NCI-H510A (cell line): ENCODE measurements around the gene PRUNE2.

ENCODE experiments used
- DNase-seq: peaks from one replicate; lab custom pipeline; 2025; lab: John Stamatoyannopoulos, UW

PRUNE2 gene

DNA sequence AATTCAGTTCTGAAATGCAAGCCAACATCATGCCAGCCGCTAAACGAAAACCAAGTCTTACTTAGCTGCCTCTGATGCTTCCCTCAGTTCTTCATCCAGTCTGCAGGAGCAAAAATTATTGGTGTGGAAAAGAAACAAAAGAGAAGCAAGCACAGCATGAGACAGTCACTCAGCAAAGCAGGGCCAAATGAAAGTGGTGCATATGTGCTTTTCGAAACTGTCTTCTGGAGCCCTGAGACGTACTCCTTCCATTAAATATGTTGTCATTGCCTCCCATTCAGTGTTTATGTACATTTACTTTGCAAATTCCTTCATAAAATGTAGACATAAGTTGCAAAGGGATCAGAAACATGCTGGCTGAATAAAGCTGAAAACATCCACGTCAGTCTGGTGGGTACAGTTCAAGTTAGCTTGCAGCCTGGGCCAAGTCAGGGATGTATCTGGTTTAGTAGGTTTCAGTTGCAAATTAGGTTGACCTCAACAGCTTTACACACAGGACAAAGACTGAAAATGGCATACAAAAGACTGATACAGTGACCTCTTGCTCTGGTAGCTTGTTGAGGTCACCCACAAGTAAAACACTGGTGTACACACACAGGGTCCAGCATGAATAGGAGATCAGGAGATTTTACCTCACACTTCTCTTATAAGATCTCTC, 281.4 kb downstream of the PRUNE2 start:
- no peak for DNase-seq

DNA sequence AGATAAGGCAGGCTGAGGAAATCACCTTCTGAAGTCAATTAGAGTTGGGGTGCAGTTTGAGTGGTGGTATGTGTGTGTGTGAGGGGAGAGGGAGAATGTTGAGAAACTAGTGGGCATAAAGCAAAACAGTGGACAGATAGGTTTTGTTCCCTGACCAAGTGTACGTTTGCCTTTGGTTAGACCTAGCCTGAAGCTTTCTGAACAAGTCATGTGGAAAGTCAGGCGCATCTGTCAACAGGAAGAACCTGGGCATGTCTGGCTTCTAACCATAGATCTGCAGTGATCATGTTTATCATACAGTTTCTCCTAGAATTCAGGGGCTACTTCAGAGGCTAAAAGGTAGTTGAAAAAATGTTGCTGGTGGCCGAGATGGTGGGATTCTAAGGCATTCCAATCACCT, 284.9 kb downstream of the PRUNE2 start:
- DNase-seq: no peak

DNA sequence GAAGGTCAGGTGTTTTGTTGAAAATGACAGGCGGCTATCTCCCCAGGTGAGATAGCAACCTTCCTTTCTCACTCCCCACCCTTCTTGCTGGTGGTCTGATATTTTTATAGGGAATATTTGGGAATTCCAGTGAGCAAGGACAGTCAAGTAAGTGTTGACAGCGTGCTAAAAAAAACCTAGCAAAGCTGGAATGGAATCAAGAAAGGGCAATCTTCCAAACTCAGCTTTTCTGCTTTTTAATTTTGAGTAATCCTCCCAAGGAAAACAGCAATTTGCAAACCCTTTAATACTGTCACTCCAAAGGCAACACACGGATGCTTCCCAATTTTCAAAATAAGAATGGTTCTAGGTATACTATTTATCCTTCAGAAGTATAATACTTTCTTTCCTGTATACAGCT, 285.3 kb downstream of the PRUNE2 start:
- DNase-seq: no peak

DNA sequence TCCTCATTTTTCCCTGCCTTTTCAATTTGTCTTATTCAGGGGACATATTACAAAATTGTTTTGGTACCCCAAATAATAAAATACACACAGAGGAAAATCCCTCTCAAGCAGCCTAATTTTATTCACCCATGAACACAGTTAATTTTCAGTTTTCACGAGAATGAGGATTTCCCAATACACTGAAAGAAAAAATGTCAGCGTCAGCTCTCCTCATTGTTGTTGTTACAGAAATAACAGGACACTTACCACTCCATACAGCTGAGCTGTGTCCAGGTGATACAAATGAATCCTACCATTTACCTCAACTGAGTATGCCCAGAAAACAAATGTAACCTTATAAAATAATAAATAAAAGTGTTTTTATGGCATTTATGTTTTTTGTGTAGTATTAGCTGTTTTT, 286.3 kb downstream of the PRUNE2 start:
- no peak for DNase-seq

DNA sequence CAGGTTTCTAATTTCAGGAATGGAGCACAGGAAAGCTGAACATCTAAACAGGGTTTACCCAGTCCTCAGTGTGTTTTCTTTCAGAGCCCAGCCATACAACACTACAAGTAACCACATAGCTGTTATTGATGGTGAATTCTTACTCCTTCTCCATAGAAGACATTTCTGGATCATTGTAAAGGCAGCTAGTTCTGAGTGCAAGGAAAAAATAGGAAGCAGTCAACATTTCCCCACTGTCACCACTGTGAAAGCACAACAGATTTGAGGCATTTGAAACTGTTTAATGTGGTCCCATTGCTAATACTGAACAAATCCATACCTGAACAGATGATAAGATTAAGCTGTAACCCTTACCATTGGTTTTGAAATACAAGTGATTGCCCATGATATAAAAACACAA, 286.7 kb downstream of the PRUNE2 start:
- DNase-seq: no peak

DNA sequence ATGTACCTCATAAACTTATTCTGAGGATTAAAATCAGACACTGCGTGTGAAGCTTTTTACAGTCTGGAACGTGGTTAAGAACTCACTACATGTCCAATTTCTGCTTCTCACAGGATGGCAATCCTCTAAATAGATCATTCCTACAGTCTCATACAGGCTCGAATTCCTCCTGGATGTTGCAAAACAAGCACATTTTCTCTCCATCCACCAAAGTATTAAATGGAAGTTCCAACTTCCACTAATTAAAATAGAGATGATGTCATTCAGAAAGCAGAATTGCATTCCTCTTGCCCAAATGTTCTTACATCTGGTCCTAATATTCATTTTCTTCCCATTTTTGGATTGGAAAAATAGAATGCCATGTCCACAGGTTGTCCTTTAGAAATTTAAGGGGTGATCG, 287.2 kb downstream of the PRUNE2 start:
- no peak for DNase-seq

DNA sequence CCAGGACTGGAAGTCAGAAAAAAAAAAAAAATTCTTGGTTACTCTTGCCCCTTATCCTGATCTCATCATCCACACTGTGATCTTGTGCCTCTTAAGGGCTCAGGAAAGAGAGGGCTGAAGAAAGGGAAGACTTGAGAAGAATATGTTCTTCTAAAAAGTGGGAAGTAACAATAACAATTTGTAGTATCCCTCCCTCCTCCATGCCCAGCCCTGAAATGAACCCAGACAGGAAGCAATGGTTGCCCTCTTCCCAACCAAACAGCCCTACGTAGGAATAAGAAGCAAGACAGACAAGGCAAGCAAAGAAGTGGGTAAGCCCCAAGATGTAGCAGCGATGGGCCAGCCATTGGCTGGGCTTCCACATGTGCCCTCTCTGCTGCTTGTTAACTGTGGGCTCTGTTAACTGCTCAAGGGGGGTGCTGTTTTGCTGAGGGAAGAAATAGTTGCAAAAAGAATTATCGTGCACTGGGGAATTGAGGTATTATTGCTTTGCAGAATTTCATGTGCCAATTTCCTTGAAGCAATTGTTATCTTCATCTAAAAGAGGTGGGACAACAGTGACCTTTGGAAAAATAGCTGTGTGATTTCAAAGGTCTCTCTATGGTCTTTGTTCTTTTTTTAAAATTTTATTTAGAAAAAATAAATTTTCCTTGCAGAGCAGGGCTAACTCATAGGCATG, 288.3 kb downstream of the PRUNE2 start:
- no peak for DNase-seq

DNA sequence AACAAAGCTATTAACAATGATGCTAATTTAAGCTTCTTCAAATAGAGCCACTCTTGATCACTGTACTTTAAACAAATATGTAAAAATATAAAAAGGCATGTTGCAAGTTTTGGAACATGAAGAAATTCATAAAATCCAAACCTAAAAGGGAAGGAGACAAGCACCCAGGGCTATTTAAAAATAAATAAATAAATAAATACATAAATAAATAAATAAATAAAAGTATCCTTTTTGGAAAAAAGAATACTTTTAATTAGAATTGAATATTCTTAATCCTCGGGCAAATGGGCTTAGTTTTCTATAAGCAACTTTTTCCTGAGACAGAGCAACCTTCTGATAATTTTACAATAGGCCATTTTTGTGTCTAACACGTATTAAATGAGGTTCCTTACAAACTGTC, 289.1 kb downstream of the PRUNE2 start:
- no peak for DNase-seq

DNA sequence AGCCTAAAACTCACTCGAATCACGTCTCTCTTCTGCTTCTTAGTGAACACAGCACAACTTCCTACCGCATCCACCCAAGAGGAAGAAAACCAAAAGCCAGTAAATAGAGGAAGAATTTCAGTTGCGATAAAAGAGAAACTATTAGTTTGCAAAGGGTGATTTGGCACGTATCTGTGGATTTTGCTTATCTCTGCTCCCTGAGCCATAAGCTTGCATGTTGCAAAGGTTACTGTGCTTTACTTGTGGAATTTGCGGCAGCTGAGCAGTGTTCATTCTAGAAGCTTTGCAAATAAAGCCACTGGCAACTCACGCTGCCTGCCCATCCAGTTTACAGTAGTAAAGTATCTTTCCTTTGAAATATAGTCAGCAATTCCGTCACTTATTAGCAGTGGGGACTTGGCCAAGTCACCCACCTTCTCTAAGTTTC, 290.7 kb downstream of the PRUNE2 start:
- DNase-seq: no peak

DNA sequence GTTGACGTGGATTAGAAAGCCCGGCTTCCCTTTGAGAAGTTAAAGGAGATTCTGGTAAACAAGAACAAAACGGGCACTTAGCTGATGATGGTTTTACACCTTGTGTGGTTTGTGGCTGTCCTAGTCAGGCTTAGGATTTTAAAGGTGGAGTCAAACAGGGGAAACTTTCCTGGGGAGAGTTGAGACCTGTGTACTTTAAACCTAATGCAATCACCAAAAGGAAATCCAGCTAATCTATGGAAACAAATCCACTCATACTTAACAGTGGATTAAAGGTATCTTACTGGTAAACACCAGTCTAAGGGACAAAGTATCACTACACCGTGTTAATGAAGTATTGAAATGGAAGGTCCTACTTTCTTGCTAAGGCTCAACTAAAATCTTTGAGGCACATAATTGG, 291.9 kb downstream of the PRUNE2 start:
- DNase-seq: no peak

DNA sequence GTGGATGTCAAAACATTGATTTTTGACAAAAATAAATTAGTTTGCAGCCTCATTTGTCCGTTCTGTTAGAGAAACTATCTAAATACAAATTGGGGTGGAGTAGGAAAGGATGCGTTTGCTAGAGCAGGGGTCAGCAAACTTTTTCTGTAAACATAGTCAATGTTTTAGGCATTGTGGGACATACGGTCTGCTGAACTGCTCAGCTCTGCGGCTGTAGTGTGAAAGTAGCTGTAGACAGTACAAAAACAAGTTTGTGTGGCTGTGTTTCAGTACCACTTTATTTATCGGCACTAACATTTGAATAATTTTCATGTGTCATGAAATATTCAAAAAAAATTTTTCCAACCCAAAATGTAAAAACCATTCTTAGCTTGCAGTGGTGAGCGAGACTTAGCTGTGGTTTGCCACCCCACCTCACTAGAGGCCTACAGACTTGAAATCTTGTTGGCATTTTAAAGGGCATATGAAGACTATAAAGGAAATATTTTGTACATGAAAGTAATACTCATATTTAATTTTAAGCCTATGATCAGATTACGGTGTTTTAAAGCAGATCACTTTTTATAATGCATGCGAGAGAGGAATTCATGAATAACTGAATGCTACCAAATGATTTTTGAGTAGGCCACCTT, 292.6 kb downstream of the PRUNE2 start:
- no peak for DNase-seq

DNA sequence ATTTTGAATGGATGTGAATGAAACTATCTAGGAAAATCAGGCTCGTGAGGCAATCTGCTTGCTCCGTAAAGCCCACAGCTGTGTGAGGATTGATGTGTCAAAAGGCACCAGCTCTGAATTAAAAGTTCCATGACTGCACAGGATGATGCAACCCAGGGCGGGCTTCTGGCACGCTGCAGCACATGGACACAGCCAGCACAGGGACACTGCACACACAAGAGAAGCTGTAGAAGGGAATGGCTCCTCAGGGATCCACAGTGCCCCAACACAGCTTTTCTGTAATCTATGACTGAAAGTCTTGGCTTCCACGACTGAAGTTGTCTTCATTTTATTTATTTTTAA, 295.9 kb downstream of the PRUNE2 start:
- DNase-seq: no peak

DNA sequence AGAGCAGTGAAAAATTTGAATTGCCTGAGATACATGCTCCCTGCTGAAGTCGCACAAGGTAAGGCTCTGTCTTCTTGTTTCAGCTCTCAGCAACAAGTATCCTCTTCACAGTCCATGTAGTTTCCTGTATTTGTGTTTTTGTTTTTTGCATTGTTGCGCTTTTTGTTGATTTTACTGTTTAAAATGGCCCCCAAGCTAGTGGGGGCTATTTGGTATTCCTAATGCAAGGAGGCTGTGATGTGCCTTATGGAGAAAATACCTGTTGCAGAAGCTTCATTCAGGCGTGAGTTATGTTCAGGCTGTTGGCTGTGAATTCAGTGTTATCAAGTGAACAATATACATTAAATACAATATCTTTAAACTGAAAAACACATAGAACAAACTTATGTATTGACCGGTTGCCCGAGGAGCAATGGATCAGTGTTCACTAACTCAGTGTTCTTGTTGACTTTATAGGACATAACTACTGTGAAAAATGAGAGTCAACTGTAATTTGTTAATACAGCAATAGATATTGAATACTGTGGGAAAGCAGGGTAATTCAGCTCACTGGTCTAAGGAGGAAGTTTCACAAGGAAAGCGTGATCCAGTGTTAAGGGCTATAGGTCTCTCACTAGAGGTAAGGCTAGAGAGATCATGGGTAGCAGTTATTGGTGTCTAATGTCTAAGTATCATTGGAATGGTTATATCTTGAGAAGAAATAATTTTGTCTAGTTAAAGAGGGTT, 296.5 kb downstream of the PRUNE2 start:
- DNase-seq: no peak

DNA sequence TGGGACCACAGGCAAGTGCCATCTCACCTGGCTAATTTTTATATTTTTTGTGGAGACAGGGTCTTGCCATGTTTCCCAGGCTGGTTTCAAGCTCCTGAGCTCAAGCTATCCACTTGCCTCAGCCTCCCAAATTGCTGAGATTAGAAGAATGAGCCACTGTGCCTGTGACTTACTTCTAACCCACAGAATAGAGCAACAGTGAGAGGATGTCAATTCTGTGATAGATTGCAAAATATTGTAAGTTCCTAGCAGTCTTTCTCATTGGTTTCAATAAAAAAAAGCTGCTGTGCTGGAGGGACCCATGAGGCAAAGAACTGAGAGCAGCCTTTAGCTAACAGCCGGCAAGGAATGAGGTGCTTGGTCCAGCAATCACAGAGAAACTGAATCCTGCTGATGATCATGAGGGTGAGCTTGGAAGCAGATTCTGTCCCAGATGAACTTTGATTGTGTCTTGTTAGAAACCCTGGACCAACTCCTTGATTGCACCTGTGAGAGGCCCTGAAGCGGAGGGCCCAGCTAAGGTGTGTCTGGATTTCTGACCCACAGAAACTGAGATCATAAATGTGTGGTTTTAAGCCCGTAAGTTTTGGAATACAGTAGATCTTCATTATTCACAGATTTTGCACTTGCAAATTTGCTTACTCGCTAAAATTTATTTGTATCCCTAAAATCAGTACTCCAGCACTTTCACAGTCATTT, 297.2 kb downstream of the PRUNE2 start:
- DNase-seq: no peak

DNA sequence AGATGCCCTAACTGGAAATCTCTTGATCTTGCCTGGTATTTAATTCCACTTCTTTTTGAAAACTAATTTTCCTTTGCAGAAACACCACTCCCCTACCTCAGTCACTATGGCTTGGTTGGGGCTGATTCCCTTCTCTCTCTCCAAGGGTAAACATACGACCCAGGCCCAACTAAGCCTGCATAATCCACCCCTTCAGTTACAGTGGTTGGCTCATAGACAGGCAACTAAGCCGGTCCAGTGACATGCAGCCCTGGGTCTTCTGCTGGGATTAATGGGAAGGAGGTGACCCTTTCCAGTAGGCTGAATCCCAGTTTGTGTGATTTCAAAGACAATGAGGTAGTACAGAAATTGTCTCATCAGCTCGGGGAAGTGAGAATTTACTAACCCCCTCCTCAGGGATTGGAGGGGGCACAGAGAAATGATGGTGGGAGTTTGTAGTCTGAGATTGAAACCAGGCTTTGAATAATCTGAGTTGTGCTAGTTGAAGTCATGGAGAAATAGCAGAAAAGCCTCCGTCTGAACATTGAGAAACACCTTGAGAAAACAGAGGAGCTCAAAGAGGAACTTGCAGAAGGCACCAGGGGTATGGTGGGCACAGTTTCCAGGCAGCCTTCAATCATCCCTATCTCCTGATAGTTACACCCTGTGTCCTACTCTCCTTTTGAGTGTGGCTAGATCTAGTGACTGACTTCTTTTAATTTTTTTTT, 298.0 kb downstream of the PRUNE2 start:
- DNase-seq: no peak

DNA sequence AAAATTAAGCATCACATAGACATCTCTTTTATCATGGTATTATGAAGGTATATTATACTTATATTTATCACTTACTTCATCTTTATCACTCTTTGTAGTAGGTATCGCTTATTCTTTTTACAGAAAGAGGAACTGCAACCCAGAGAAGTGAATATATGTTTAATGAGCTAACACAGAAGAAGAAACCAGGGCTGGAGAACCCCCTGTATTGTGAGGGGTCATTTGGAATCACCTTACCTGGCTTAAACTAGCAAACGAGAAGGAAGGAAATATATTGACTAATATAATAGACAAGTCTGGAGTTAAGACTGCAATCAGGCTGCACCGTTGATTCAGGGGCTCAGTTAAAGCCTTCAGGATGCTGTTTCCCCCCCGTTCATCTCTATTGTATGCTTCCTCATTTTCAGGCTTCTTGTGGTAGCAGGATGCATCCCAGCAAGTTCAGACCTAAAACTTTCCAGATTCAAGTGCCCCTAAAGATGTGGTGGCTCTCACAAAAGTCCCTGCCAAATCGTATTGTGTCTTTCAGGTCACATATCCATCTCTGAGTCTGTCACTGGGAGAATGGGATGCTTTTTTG, 300.5 kb downstream of the PRUNE2 start:
- no peak for DNase-seq

DNA sequence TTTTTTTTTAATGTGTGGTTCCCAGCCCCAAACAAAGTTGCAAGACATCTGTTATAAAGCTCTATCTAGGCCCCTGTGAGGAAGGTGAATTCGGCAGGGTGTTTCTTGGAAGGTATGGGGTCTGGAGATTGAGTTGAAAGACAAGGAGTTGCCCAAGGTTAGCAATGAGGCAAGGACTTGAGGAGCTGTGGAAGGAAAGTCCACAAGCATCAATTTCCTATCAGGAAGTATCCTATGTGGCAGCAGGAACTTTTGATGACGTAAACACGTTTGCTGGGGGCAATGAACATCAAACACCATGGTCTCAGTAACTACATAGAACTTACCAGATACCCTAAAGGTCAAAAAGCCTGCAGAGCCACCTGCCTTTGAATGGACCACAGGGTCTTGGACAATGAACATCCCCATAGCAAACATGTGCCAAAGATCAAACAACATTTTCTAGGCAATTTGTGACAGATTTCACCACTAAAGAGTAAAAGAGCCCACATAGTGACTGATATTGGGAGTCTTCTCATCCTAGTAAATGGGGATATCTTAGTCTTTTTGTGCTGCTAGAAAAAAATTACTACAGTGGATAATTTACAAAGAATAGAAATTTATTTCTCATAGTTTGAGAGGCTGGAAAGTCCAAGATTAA, 301.9 kb downstream of the PRUNE2 start:
- no peak for DNase-seq

DNA sequence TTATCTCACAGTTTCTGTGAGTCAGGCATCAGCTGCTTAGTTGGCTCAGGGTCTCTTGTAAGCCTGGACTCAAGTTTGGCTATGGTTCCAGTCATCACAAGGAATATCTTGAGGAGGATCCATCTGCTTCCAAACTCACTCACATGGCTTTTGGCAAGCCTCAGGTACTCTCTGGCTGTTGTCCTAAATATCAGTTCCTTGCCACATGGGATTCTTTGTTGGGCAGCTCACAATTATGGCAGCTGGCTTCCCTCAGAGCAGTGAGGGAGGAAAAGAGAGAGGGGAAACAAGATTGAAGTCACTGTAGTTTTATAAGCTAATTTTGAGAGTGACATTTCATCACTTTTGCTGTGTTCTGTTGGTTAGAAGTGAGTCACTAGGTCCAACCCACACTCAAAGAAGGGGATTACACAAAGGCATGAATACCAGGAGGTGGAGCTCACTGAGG, 302.4 kb downstream of the PRUNE2 start:
- DNase-seq: no peak

DNA sequence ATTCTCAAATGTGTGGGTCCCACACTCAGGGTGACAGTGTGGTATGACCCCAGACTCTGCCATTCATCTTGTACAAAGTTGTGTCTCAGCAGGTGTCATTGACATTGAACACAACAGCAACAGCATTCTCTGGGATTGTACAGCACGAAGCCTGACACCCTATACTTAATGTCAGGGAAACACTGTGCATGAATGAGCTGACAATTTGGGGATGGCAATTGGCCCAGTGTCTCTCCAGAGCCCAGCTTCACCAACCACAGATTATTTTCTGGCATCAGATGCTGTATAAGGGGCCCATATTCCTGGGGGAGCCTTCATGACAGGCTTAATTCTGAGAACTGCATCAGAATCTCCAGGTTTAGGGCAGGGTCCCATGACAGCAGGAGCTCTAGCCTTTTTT, 303.7 kb downstream of the PRUNE2 start:
- no peak for DNase-seq

DNA sequence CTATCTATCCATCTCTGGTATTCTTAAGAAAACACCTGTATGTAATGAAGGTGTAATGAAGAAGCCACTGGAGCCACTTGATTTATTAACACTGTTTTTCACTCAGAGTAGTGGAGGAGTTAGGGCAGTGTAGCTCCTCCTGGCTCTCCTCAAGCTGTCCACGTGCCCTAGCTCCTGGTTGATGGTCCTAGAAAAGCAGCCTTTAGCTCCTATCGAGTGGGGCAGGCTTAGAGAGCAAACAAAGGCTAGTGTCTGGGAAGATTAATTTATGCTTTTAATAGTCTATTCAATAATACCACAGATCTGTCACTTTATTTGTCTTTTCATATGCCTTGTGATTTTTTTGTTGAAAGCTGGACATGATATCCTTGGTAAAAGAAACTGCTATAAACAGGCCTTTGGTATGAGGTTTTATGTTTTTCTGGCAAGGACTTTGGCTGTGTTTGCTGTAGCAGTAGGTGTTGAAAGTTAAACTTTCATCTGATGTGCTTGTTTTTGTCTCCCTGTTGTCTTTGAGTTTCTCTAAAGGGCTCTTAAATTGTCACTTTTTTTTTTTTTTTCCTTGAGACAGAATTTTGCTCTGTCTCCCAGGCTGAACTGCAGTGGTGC, 305.8 kb downstream of the PRUNE2 start:
- peak; percentile 6 for DNase-seq
